Activated CD8-positive, alpha-beta T cell treated with anti-CD3 and anti-CD28 coated beads for 36 hours (primary cell): ENCODE data around the gene ZCWPW1. TPM values are rescaled to one million over a fixed set of nuclear protein-coding genes. Genes with fewer than 3 reads are reported as not detected.
A peak's percentile ranks its signal among the peaks of the same experiment; 100 is the strongest.

ENCODE experiments used
- ATAC-seq: fragments of 200-7000 bp; cut with Tn5 transposase; one replicate; pipeline ENCODE4 v1.10.0; 2021; ENCODE audit warnings: mild to moderate bottlenecking, moderate library complexity
- CTCF ChIA-PET: fragments of 350-600 bp; sonication (Branson Sonifier 250); formaldehyde crosslinking; loops from one replicate; lab custom pipeline; 2021; ENCODE audit warnings: antibody characterized with exemption; lab: Charles Lee
- POLR2A ChIA-PET: fragments of 350-600 bp; sonication (Branson Sonifier 250); formaldehyde crosslinking; loops from one replicate; lab custom pipeline; 2021; ENCODE audit warnings: antibody characterized with exemption; lab: Charles Lee
- DNase-seq: peaks from one replicate; pipeline ENCODE4 v3.0.0-alpha.2; 2020
- H3K27ac Mint-ChIP-seq: one replicate; pipeline ENCODE4 v1.8.0; 2021; ENCODE audit warnings: mild to moderate bottlenecking, mixed read lengths
- H3K27me3 Mint-ChIP-seq: one replicate; pipeline ENCODE4 v1.8.0; 2021; ENCODE audit warnings: mixed read lengths
- H3K36me3 Mint-ChIP-seq: one replicate; pipeline ENCODE4 v1.8.0; 2021; ENCODE audit warnings: low read depth, mixed read lengths
- H3K4me1 Mint-ChIP-seq: one replicate; pipeline ENCODE4 v1.8.0; 2021; ENCODE audit warnings: low read depth, mixed read lengths
- H3K4me3 Mint-ChIP-seq: one replicate; pipeline ENCODE4 v1.8.0; 2021; ENCODE audit warnings: mild to moderate bottlenecking, moderate library complexity, mixed read lengths
- H3K9me3 Mint-ChIP-seq: one replicate; pipeline ENCODE4 v1.8.0; 2021; ENCODE audit warnings: mixed read lengths
- CTCF ChIP-seq: fragments of 200-600 bp; IDR thresholded peaks from one replicate; pipeline ENCODE4 v1.8.0; 2022; ENCODE audit warnings: antibody characterized with exemption, mild to moderate bottlenecking
- intact Hi-C: fragments of 100-400 bp; cut with micrococcal nuclease; formaldehyde crosslinking; loops from one replicate; pipeline ENCODE4 v1.10.0; 2022
- total RNA-seq, 2 experiments: library from RNA; stranded (reverse); gene quantifications; one replicate each; pipeline ENCODE4 v1.2.3, GENCODE V29; 2021

ZCWPW1 gene
- total RNA-seq, 2 experiments from 2014 or later: 2.5 to 3.6 TPM

- no peak for TF ChIP-seq CTCF
- peak overlapping the region; percentile 52 for H3K27ac Mint-ChIP-seq
- POLR2A ChIA-PET: interaction anchor here (0.8 kb wide), 1 partner anchor 87 kb away, joined by 3 read pairs; no protein-coding TSS in a partner anchor
- H3K9me3 Mint-ChIP-seq: no peaks in the 10 kb centered on the region
- peaks cover 46% of the 10 kb centered on the region for H3K36me3 Mint-ChIP-seq
- no peak overlapping the region for H3K4me3 Mint-ChIP-seq
- CTCF ChIA-PET: interaction anchor here (0.7 to 4.5 kb wide), 6 partner anchors 12 to 162 kb away, joined by 3 to 41 read pairs (median 20); partner anchors contain the start of gene NYAP1
- H3K4me1 Mint-ChIP-seq: peaks cover 49% of the 10 kb centered on the region
- no peaks in the 10 kb centered on the region for H3K27me3 Mint-ChIP-seq
- DNase-seq (no peak), ATAC-seq (no peak)
- intact Hi-C loops: loop anchor here (10.0 kb wide), 1 partner anchor 224 kb away; the partner anchor contains the start of gene GIGYF1
Measured at GRCh38 chr7:100471021-100471420, 42.5 kb upstream of the ZCWPW1 start.

GRCh38 chr7:100469227-100470044 lies 40.9 kb upstream of the ZCWPW1 start:
- DNase-seq (peak; percentile 87), ATAC-seq (peak; percentile 89)
- POLR2A ChIA-PET: interaction anchor here (0.5 to 1.6 kb wide), 5 partner anchors 9 to 220 kb away, joined by 3 to 5 read pairs (median 3); partner anchors contain the start of gene NYAP1
- no peaks in the 10 kb centered on the region for H3K27me3 Mint-ChIP-seq
- CTCF ChIA-PET: interaction anchor here (0.6 to 4.5 kb wide), 37 partner anchors 8 to 243 kb away, joined by 3 to 41 read pairs (median 3); partner anchors contain the start of genes AGFG2, FBXO24, LRCH4 and MOSPD3
- TF ChIP-seq CTCF: peak; percentile 82
- intact Hi-C loops: loop anchor here (10.0 kb wide), 1 partner anchor 225 kb away; the partner anchor contains the start of gene GIGYF1
- H3K36me3 Mint-ChIP-seq: peaks cover 34% of the 10 kb centered on the region
- peaks cover 33% of the 10 kb centered on the region for H3K4me1 Mint-ChIP-seq
- H3K9me3 Mint-ChIP-seq: no peaks in the 10 kb centered on the region
- H3K27ac Mint-ChIP-seq: peak overlapping the region; percentile 57
- no peak overlapping the region for H3K4me3 Mint-ChIP-seq

GRCh38 chr7:100467638-100468373 lies 39.3 kb upstream of the ZCWPW1 start:
- H3K27ac Mint-ChIP-seq: no peak overlapping the region

More at GRCh38 chr7:100467638-100468373, 39.3 kb upstream of the ZCWPW1 start:
- TF ChIP-seq CTCF: no peak
- intact Hi-C loops: no loop called here
- no peak for DNase-seq
- ATAC-seq: no peak
- Mint-ChIP-seq H3K27me3 (no peaks in the 10 kb centered on the region), H3K4me3 (no peak overlapping the region), H3K9me3 (no peaks in the 10 kb centered on the region), H3K36me3 (peaks cover 23% of the 10 kb centered on the region), H3K4me1 (peaks cover 18% of the 10 kb centered on the region)
- ChIA-PET POLR2A (interaction anchor here (0.9 kb wide), 1 partner anchor 40 kb away, joined by 3 read pairs; the partner anchor contains the start of gene ZCWPW1), CTCF (interaction anchor here (4.5 kb wide), 1 partner anchor 92 kb away, joined by 41 read pairs; no protein-coding TSS in a partner anchor)
